ENCODE measurements around the gene FBXO21.

DNA sequence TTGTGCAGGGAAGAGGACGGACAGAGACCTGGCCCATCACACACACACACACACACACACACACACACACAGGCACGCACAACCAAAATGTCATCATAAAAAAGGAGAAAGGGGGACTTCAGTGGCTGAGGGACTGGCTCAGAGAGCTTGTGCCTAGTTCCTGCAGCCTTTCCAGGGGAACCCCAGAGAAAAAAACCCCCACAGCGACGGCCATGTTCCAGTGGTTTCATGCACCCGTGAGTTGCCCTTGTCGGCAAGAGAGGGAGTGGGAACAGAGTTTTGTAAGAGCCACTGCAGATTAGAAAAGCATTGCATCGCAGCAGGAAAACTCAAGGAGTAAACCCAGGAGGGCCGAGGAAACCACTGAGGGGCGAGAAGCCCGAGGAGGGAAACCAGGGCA is 24.5 kb upstream of the FBXO21 start:
- TF ChIP-seq, protein P1, sequence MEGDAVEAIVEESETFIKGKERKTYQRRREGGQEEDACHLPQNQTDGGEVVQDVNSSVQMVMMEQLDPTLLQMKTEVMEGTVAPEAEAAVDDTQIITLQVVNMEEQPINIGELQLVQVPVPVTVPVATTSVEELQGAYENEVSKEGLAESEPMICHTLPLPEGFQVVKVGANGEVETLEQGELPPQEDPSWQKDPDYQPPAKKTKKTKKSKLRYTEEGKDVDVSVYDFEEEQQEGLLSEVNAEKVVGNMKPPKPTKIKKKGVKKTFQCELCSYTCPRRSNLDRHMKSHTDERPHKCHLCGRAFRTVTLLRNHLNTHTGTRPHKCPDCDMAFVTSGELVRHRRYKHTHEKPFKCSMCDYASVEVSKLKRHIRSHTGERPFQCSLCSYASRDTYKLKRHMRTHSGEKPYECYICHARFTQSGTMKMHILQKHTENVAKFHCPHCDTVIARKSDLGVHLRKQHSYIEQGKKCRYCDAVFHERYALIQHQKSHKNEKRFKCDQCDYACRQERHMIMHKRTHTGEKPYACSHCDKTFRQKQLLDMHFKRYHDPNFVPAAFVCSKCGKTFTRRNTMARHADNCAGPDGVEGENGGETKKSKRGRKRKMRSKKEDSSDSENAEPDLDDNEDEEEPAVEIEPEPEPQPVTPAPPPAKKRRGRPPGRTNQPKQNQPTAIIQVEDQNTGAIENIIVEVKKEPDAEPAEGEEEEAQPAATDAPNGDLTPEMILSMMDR (IDR thresholded peaks at IDR 0.05) = no peak
- no peak for TF ChIP-seq POLR2A (IDR thresholded peaks at IDR 0.05)
- no peak for TF ChIP-seq EP300 (IDR thresholded peaks at IDR 0.05)

Data from upper lobe of left lung (tissue), 4 donors.